ENCODE data around the gene KANTR.

- TF ChIP-seq SUZ12 (IDR thresholded peaks at IDR 0.05; ENCODE audit: extremely low read depth, insufficient read depth, insufficient read length) (no peak), ZNF274 (IDR thresholded peaks at IDR 0.05; ENCODE audit: low read depth, low read length) (no peak)
Observed at GRCh38 chrX:53166103-53166502, 72.2 kb downstream of the KANTR start.

Measured in NT2/D1 (cell line).